Measurements from ENCODE around the gene CENPK.
"Not testable (repeated sequence)": the region's sequence is repeated elsewhere in the genome, so short reads cannot be mapped to it uniquely, and the experiment has no call there.

Gene CENPK

DNA sequence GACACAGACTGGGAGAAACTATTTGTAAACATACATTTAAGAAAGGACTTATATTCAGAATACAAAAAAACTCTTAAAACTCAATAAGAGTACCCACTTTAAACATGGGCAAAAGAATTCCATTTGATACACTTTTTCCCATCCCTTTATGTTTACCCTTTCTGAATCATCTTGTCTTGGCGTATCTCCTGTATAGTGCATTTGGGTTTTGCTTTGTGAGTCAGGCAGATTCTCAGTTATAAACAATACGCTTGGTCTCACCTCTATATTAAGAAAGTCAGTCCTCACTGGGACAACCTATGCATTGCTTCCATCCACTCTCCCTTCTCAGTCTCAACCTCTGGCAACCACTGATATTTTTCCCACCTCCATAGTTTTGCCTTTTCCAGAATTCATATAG is 54.0 kb downstream of the CENPK start:
- no peak for DNase-seq (ENCODE audit: low spot score)

- no peak for DNase-seq (ENCODE audit: low spot score)
These were observed 56.0 kb downstream of the CENPK start for GRCh38 chr5:65506961-65507360.

DNA sequence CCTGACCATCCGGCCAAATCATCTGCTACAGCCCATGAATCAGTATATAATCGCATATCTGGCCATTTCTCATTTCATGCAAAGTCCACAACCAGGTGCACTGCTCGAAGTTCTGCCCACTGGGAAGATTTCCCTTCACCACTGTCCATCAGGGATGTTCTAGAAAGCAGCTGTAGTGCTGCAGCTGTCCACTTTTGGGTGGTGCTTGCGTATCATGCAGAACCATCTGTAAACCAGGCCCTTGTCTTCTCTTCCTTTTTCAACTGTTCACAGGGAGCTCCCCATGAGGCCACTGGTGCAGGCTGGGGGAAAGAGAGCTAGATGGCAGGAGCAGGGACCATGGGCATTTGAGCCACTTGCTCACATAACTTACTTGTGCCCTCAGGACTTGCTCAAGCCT is 73.8 kb downstream of the CENPK start:
- DNase-seq (ENCODE audit: low spot score) = no peak

- DNase-seq (ENCODE audit: low spot score) = not testable (repeated sequence)
These were observed 74.8 kb downstream of the CENPK start for GRCh38 chr5:65488038-65488687.

DNA sequence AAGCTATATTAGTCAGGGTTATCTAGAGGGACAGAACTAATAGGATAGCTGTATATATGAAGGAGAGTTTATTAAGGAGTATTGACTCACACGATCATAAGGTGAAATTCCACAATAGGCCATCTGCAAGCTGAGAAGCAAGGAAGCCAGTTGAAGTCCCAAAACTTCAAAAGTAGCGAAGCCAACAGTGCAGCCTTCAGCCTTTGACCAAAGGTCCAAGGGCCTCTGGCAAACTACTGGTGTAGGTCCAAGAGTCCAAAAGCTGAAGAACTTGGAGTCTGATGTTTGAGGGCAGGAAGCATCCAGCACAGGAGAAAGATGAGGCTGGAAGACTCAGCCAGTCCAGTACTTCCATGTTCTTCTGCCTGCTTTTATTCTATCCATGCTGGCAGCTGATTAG is 76.2 kb downstream of the CENPK start:
- DNase-seq (ENCODE audit: low spot score) = not testable (repeated sequence)

- no peak for DNase-seq (ENCODE audit: low spot score)
These were observed 77.6 kb downstream of the CENPK start for GRCh38 chr5:65485405-65485804.

DNA sequence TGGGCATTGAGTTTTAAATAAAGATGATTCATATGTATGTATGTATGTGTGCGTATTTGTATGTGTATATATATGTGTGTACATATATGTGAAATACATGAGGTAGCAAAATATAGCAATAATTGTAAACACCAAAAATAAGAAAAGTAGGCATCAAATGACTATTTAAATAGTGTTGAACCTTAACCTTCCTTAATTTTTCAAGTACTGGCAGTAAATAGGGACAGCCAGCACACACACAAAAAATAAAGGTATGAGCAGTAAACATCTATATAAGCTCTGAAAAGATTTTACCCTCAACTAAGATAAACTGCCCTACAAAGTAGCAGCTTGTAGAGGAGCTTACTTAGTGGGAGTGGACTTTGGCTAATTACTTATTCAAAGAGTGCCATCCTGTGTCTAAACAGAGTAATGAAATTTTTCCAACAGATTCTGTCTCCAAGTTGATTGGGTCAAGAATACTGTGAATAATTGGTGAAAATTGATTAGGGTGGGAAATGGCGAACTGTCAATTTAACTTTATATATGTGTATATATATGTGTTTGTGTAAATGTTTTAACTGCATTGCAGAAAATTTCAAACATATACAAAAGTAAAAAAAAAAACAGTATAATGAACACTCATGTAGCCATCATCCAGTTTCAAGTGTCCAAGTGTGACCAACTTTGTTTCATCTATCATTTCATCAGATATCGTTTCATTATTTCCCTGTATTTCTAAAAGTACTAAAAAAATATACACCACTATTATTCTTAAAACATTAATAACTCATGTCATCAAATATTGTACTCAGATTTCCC is 79.2 kb downstream of the CENPK start:
- DNase-seq (ENCODE audit: low spot score) = peak; percentile 44

DNA sequence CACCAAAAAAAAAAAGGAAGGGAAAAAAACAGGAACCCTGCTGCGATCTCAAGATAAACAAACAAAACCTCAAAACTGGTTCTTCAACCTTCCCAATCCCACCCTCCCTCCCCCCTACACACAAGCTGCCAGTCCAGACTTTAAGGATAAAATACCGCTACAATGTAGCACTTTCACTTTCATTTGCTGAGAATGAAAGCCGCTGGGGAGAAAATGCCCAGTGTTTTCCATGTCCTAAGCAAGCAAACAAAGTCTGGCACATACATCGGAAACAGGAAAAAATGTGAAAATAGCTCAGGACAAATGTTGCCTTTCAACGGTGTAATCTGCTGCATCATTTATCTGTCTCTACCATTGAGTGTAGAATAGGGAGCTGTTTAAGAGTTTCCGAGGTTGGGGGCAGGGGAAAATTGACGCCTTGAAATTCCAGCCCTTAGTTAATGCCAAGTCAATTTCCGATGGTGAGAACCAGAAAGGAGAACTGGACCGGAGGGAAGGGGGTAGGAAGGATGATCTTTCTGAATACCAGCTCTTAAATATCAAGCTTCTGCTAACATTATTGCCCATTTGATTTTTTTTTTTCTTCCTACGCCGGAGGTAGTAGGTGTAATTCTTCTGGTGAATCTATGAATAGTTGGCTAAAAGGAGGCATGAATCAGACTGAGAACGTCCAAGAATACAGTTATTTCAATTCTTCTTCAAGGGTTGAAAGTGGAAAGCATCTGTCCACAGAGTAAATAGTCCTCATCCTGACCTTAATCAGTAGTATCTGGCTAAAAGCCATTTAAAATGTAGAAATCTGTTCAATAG is 80.0 kb downstream of the CENPK start:
- DNase-seq (ENCODE audit: low spot score) = peak; percentile 9

DNA sequence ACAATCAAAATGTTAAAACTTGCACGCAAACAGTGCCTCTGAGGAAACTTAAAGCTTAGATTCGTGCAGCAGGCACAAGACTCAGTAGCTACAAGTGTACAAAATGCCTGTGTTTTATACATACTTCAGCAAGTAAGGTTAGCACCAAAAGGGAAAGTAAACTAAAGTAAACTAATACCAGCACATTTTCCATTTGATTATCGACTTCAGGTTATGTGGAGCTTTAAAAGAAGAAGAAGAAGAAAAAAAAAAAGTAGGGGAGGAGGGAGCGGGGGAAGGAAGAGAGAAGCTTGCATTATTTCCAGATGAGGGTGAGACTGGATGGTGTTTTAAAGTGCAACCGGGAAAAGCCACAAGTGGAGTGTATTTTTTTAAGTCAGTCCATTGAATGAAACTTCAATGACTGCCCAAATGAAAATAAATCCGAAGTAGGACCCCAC is 80.7 kb downstream of the CENPK start:
- DNase-seq (ENCODE audit: low spot score) = no peak

GRCh38 chr5:65481635-65482295 is 81.2 kb downstream of the CENPK start, which contains the start of gene ADAMTS6:
Gene ADAMTS6 (minus strand): TSS chr5:65481920. CDS start chr5:65473673, 8,247 bp downstream.
- DNase-seq (ENCODE audit: low spot score) = peak; percentile 83

DNA sequence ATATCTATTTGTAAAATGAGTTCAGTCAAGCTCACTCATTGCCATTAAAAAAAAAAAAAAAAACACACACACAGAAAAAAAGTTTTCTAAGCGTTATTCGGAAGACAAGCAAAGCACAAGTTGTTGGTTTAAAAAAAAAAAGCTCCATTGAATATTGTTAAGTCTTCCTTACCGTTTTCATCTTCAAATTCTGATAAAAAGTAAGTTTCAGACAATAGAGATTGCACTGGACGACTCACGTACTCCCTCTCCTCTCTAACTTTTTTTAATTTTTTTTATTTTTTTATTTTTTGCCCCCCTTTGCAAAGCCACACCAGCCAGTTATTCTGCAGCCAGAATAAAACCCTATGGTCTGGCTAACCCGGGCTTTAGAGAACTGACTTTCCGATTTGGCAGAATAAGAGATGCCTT is 81.8 kb downstream of the CENPK start:
- DNase-seq (ENCODE audit: low spot score) = no peak

GRCh38 chr5:65480306-65480865 is 82.6 kb downstream of the CENPK start:
- peak; percentile 9 for DNase-seq (ENCODE audit: low spot score)

DNA sequence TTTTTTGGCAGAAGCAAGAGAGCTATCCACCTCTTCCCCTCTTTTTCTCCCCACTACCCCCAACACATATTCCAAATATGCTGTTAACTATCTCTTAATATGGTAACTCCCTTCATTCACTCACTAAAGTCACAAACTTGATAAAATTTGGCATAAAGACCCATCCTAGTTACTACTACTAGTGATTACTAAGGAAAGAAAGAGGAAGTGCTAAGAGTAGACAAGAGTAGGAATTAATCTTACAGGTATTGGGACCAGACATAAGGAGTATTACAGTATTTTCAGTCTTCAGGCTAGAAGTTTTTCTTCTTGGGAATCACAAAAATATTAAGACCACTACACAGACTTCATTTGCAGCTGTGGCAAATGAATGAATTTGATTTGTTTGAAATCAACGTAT is 83.4 kb downstream of the CENPK start:
- no peak for DNase-seq (ENCODE audit: low spot score)

GRCh38 chr5:65478336-65478735 is 84.6 kb downstream of the CENPK start:
- DNase-seq (ENCODE audit: low spot score) = no peak

- no peak for DNase-seq (ENCODE audit: low spot score)
These were observed 87.1 kb downstream of the CENPK start for GRCh38 chr5:65475895-65476294.

DNA sequence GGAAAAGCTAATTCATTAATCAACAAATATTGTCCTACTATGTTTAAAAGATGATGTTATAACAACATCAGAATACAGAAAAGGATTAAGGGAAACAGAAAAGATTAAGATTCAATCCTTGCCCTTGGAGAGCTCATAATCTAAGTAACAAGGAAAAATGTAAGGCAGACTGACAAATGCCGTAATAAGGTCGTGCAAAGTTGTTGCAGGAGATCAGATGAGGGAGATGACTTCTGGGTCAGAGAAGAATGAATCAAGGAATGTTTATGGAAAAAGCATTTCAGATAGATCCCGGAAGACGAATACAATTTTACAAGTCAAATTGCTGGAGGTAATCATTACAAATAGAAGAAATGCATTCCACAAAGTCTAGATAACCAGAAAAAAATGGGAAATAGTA is 87.6 kb downstream of the CENPK start:
- DNase-seq (ENCODE audit: low spot score) = no peak

- no peak for DNase-seq (ENCODE audit: low spot score)
These were observed 88.7 kb downstream of the CENPK start for GRCh38 chr5:65474130-65474711.

- DNase-seq (ENCODE audit: low spot score) = no peak
These were observed 94.3 kb downstream of the CENPK start for GRCh38 chr5:65468633-65469032.

All from activated CD4-positive, alpha-beta T cell treated with anti-CD3 and anti-CD28 coated beads, Interleukin-2, Interleukin-4, amounts not matched to agents 100 ng/mL and 50 ng/mL, durations not matched to agents 16 hours and 8 hours (primary cell).